Tibial nerve (tissue), 3 donors: Measurements from ENCODE around the gene TRIM10.

Source experiments
- POLR2A ChIP-seq, 2 donors: fragments of 450-650 bp; IDR thresholded peaks; one replicate each; pipeline ENCODE4 v1.6.1; 2017; ENCODE audit warnings: antibody characterized with exemption in 2 of 2, mild to moderate bottlenecking in 2 of 2, moderate library complexity in 2 of 2
- TF ChIP-seq, protein P1 (sequence below), 5 experiments: fragments of 200-600 bp in 3 of 5; fragments of 450-650 bp in 2 of 5; sonication (generic) in 3 of 5; IDR thresholded peaks; one replicate each; pipeline ENCODE4 v1.5.1; 2016 to 2019; ENCODE audit warnings: antibody characterized with exemption in 5 of 5, mild to moderate bottlenecking in 3 of 5, moderate library complexity in 2 of 5

DNA sequence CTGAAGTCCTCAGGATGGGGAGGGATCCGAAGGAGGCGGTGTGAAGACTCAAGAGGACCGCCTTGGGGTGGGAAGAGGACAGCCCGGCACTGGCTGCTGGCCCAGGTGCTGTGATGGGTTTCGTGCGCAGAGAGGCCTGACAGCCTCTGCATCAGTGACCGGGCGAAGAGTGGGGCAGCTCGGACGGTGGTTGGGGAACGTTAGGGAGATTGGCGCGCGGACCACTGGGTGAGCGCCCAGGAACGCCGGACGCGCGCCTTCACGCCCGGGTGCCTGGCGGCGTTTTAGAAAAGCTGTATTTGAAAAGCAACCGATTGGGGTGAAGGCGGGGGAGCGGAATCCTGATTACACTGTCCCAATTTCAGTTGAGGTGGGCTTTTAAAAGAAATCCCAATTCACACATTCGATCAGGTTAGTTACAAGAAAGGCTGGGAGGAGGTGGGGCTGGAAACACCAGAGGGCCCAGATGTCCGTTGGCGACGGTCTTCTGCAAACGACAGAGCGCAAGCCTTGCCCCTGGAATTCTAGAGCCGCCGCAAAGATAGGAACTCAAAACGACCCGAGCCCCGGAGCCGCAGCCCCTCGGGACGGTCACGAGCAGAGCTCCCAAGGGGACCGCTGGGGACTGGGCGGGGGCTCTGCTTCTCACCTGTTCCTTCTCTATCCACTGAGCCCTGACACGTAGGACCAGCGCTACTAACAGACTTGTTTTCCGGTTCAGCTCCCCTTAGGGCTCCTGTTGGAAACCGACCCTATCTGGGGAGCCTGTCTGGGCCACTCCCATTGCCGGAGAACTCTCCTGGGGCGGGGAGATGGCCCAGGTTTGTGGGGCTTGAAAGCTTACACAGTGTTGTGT lies 33.5 kb downstream of the TRIM10 start:
- TF ChIP-seq POLR2A (IDR thresholded peaks at IDR 0.05), result no peak
- TF ChIP-seq, protein P1, sequence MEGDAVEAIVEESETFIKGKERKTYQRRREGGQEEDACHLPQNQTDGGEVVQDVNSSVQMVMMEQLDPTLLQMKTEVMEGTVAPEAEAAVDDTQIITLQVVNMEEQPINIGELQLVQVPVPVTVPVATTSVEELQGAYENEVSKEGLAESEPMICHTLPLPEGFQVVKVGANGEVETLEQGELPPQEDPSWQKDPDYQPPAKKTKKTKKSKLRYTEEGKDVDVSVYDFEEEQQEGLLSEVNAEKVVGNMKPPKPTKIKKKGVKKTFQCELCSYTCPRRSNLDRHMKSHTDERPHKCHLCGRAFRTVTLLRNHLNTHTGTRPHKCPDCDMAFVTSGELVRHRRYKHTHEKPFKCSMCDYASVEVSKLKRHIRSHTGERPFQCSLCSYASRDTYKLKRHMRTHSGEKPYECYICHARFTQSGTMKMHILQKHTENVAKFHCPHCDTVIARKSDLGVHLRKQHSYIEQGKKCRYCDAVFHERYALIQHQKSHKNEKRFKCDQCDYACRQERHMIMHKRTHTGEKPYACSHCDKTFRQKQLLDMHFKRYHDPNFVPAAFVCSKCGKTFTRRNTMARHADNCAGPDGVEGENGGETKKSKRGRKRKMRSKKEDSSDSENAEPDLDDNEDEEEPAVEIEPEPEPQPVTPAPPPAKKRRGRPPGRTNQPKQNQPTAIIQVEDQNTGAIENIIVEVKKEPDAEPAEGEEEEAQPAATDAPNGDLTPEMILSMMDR (IDR thresholded peaks at IDR 0.05), result no peak
